ENCODE data around the gene SRMS.
A peak's percentile ranks its signal among the peaks of the same experiment; 100 is the strongest.

SRMS gene

DNA sequence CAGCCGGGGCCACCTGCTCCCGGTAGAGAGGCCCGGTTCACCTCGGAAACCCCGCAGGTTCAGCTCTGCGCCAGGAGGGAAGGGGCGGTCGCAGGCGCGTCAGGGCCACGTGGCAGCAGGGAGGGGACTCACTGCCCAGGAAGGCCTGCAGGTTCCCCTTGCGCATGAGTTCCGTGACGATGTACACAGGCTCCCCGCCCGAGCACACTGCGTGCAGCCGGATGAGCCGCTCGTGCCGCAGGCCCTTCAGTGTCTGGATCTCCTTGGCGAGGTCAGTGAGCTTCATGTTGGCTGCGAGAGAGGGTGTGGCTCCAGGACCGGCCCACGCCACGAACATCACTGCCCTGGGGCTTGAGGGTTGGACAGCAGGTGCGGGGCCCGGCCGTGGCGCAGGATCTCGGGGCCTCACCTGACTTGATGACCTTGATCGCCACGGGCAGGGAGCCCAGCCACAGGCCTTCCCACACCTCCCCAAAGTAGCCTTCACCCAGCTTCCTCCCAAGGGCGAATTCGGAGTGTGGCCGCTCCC lies 5.5 kb downstream of the SRMS start:
- H3K4me3 ChIP-seq (ENCODE audit: low read depth, low read length) = no peak overlapping the region
- no peak for TF ChIP-seq CTCF (IDR thresholded peaks at IDR 0.05; ENCODE audit: low read depth, low read length)

GRCh38 chr20:63541371-63541770 lies 6.2 kb downstream of the SRMS start:
- TF ChIP-seq CTCF (IDR thresholded peaks at IDR 0.05; ENCODE audit: low read depth, low read length) = no peak
- no peak overlapping the region for H3K4me3 ChIP-seq (ENCODE audit: low read depth, low read length)

- TF ChIP-seq CTCF (IDR thresholded peaks at IDR 0.05; ENCODE audit: low read depth, low read length) = no peak
These were observed 6.9 kb downstream of the SRMS start for GRCh38 chr20:63540417-63541186.

GRCh38 chr20:63539441-63540370 lies 7.8 kb downstream of the SRMS start:
- TF ChIP-seq CTCF (IDR thresholded peaks at IDR 0.05; ENCODE audit: low read depth, low read length) = no peak
- no peak overlapping the region for H3K4me3 ChIP-seq (ENCODE audit: low read depth, low read length)

More at GRCh38 chr20:63540417-63541186, 6.9 kb downstream of the SRMS start:
- no peak overlapping the region for H3K4me3 ChIP-seq (ENCODE audit: low read depth, low read length)

GRCh38 chr20:63539092-63539430 lies 8.5 kb downstream of the SRMS start:
- H3K4me3 ChIP-seq (ENCODE audit: low read depth, low read length) = no peak overlapping the region
- TF ChIP-seq CTCF (IDR thresholded peaks at IDR 0.05; ENCODE audit: low read depth, low read length) = no peak

DNA sequence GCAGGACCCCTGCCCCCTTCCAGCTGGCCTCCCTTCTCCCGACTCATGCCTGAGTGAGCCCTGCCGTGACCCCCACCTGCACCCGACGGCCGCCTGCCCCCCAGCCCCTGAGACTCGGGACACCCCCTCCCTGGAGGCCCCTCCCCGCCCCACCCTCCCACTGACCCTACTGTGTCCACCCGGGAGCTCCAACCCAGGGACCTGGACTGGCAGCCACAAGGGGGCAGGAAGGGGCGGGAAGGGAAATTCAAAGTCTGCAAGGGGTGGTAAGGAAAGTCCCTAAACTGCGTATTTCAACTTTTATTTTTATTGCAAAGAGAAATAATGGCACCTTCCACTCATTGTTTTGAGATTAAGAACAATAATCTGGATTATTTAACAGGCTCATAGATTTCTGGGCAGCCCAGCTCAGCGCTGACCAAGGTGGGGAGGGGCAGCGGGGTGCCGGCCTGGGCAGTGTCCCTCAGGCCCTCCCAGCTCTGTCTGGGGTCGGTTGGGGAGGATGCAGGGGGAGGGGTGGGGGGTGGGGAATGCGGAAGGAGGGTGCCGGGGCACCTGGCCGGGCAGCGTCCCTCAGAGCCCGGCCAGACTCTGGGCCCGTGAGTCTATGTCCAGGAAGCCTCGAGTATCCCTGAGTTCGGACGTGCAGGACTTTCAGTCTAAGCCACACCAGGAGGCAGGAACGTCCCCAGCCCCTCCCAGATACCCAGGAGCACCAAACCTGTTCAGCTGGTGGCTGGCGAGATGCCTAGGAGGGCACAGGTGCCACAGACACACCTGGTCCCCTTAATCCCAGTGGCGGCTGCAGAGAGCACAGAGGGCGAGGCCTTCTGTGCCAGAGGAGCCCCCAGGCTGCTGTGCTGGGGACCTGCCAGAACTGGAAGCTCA lies 9.1 kb downstream of the SRMS start:
- 0 out of 2 replicates have a peak overlapping the region, but pooled peaks have one; percentile 10 for H3K4me3 ChIP-seq (ENCODE audit: low read depth, low read length)
- TF ChIP-seq CTCF (IDR thresholded peaks at IDR 0.05; ENCODE audit: low read depth, low read length) = no peak
